ENCODE results near the gene BCL2. TPM values are rescaled to one million over a fixed set of nuclear protein-coding genes. Genes with fewer than 3 reads are reported as not detected.

BCL2 gene
- total RNA-seq, 1 experiment from 2014 or later = 2.9 TPM

DNA sequence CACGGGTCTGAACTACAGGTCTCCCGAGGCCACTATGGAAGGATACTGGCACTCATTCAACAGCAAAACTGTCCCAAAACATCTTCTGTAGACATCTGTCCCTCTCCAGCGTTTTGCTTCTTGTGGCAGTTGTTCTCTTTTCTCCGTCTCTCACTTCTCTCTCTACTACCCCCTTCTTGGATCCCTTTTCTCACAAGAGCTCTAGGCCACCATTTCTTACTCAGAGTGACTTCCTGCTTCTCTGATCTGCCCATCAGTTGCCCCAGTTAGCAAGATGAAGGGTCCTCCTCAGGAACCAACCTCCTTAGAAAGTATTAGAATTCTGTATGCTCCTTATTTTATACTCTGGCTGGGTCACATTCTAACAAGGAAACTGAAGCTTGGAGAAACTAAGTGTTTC lies 32.6 kb downstream of the BCL2 start:
- no peak for DNase-seq
- Mint-ChIP-seq H3K4me3 (ENCODE audit: low read depth, unreplicated experiment) (no peak overlapping the region), H3K27me3 (ENCODE audit: unreplicated experiment) (no peaks in the 10 kb centered on the region), H3K27ac (ENCODE audit: unreplicated experiment) (no peak overlapping the region), H3K9me3 (ENCODE audit: low read depth, unreplicated experiment) (no peaks in the 10 kb centered on the region), H3K4me1 (ENCODE audit: low read depth, unreplicated experiment) (no peaks in the 10 kb centered on the region), H3K36me3 (ENCODE audit: insufficient read depth, unreplicated experiment) (no peaks in the 10 kb centered on the region)
- intact Hi-C loops (cut with micrococcal nuclease; ENCODE audit: unreplicated experiment) = no loop called here
- TF ChIP-seq, protein P1, sequence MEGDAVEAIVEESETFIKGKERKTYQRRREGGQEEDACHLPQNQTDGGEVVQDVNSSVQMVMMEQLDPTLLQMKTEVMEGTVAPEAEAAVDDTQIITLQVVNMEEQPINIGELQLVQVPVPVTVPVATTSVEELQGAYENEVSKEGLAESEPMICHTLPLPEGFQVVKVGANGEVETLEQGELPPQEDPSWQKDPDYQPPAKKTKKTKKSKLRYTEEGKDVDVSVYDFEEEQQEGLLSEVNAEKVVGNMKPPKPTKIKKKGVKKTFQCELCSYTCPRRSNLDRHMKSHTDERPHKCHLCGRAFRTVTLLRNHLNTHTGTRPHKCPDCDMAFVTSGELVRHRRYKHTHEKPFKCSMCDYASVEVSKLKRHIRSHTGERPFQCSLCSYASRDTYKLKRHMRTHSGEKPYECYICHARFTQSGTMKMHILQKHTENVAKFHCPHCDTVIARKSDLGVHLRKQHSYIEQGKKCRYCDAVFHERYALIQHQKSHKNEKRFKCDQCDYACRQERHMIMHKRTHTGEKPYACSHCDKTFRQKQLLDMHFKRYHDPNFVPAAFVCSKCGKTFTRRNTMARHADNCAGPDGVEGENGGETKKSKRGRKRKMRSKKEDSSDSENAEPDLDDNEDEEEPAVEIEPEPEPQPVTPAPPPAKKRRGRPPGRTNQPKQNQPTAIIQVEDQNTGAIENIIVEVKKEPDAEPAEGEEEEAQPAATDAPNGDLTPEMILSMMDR (IDR thresholded peaks at IDR 0.05; ENCODE audit: unreplicated experiment) = no peak
- CTCF ChIA-PET = no interaction called here
- BruUV-seq (replicated peaks) = no TSS peak

DNA sequence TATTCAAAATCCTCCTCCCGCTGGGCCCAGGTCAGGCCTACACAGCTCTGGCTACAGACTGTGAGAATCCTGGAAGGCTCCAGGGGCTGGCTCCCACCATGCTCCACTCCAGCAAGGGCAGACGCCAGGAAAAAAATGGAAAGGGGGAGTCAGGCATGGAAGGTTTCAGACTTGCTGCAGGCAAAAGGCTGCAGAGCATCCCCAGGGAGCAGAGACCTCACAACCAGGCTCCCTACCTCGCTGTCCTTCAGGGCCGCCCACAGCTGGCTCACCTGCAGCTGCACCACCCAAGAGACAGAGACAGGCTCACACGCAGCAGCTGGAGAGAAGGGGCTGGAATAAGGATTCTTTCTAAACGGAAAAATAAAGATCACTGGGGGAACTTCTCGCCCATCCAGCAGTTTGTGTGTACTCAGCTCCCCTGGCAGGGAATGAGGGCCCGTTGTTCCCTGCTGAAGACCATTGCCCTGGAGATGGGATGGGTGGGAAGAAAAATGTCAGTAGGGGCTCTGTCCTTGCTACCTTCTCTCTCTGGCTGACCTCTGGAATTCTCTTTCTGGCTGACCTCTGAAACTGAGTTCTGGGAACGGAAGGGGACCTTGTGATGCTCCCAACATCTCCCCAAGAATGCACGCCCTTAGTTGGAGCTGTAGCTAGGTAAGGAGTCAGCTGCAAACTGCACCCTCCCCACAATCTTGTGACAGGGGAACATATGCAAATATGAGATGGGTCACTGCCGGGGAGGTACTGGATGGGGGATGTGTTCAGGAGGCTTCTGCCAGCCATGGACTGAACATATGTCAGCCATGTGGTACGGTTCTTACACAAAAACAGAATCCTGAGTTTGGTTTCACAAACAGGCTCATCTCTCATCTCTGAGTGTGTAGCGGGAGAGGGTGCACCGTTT lies 34.5 kb downstream of the BCL2 start:
- no peak for DNase-seq
- intact Hi-C loops (cut with micrococcal nuclease; ENCODE audit: unreplicated experiment) = no loop called here
- H3K27ac Mint-ChIP-seq (ENCODE audit: unreplicated experiment) = no peak overlapping the region
- H3K36me3 Mint-ChIP-seq (ENCODE audit: insufficient read depth, unreplicated experiment) = no peaks in the 10 kb centered on the region
- H3K27me3 Mint-ChIP-seq (ENCODE audit: unreplicated experiment) = no peaks in the 10 kb centered on the region
- no TSS peak for BruUV-seq (replicated peaks)
- H3K9me3 Mint-ChIP-seq (ENCODE audit: low read depth, unreplicated experiment) = no peaks in the 10 kb centered on the region
- TF ChIP-seq, protein P1 (IDR thresholded peaks at IDR 0.05; ENCODE audit: unreplicated experiment) = no peak
- no peaks in the 10 kb centered on the region for H3K4me1 Mint-ChIP-seq (ENCODE audit: low read depth, unreplicated experiment)
- CTCF ChIA-PET = no interaction called here
- no peak overlapping the region for H3K4me3 Mint-ChIP-seq (ENCODE audit: low read depth, unreplicated experiment)

DNA sequence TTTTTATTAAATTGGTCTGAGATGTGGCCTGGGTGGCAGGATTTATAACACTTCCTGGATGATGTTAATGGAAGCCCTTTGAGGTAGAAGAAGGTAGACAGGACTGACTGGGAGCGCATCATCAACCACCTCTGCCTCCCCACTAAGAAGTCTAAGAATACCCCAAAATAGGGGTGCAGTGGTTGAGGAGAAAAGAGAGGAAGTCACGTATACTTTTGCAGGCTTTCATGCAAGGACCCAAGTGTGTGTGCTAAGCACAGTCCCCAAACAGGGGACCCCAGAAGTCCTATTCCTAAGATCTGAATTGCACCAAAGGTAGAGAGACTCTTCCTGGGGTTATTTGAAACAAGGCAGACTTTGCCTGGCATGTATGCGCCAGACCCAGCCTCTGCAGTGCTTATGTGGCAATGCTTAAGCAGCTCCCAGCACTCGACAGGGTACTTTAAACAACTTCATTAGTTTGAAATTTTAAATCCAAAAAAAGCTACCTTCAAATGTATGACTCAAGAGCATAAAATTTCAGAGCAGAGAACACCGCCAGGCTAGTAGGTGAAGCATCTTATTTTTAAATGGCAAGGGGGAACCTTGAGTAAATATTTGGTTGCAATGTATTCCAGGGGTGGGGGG lies 35.3 kb downstream of the BCL2 start:
- no peak for DNase-seq
- TF ChIP-seq, protein P1 (IDR thresholded peaks at IDR 0.05; ENCODE audit: unreplicated experiment) = no peak
- no peak overlapping the region for H3K27ac Mint-ChIP-seq (ENCODE audit: unreplicated experiment)
- H3K27me3 Mint-ChIP-seq (ENCODE audit: unreplicated experiment) = no peaks in the 10 kb centered on the region
- intact Hi-C loops (cut with micrococcal nuclease; ENCODE audit: unreplicated experiment) = no loop called here
- H3K4me3 Mint-ChIP-seq (ENCODE audit: low read depth, unreplicated experiment) = no peak overlapping the region
- no peaks in the 10 kb centered on the region for H3K9me3 Mint-ChIP-seq (ENCODE audit: low read depth, unreplicated experiment)
- CTCF ChIA-PET = no interaction called here
- no TSS peak for BruUV-seq (replicated peaks)
- no peaks in the 10 kb centered on the region for H3K36me3 Mint-ChIP-seq (ENCODE audit: insufficient read depth, unreplicated experiment)
- no peaks in the 10 kb centered on the region for H3K4me1 Mint-ChIP-seq (ENCODE audit: low read depth, unreplicated experiment)

DNA sequence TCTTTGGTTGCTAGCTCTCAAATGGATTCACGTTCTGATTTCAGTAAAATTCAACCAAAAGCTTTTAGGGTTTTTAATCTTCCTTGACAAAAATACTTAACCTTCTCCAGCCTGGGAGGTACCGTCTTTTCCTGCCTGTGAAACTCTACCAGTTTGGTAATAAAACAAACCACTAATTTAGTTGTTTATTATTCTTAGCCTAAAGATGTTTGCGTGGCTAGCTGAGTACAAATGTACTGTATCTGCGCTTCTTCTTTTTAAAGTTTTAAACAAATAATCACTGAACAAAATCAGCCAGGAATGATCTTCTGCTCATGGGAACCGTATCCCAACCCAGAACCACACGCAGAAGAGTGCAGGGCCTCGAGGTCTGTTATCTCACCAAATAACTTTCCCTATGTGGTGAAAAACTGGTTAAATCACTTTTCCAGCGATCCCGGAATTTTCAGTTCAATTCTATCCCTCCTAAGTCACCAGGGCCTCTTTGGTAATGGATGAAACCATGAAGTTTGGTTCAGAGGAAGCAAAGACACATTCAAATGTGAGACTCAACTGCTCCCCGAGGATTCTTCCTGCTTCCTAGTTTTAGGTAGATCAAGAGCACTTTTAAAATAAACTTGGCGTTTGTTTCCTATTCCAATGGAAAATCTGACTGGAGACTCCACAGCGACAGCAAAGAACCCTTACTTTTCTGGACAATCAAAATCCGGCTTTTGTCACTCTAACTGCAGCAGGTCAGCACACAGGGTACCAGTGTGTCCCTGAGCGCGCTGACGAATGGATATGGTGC lies 36.1 kb downstream of the BCL2 start:
- intact Hi-C loops (cut with micrococcal nuclease; ENCODE audit: unreplicated experiment) = no loop called here

More for the DNA sequence above, 36.1 kb downstream of the BCL2 start:
- H3K9me3 Mint-ChIP-seq (ENCODE audit: low read depth, unreplicated experiment) = no peaks in the 10 kb centered on the region
- H3K36me3 Mint-ChIP-seq (ENCODE audit: insufficient read depth, unreplicated experiment) = no peaks in the 10 kb centered on the region
- no peak for DNase-seq
- no peak overlapping the region for H3K27ac Mint-ChIP-seq (ENCODE audit: unreplicated experiment)
- BruUV-seq (replicated peaks) = no TSS peak
- peaks cover 6% of the 10 kb centered on the region for H3K27me3 Mint-ChIP-seq (ENCODE audit: unreplicated experiment)
- CTCF ChIA-PET = no interaction called here
- TF ChIP-seq, protein P1 (IDR thresholded peaks at IDR 0.05; ENCODE audit: unreplicated experiment) = no peak
- H3K4me1 Mint-ChIP-seq (ENCODE audit: low read depth, unreplicated experiment) = no peaks in the 10 kb centered on the region
- no peak overlapping the region for H3K4me3 Mint-ChIP-seq (ENCODE audit: low read depth, unreplicated experiment)

Measured in Calu3 (cell line).